WTC11 (cell line): ENCODE measurements around the gene PPP2R5A.

Experiments
- CTCF ChIP-seq: fragments of 200-600 bp; IDR thresholded peaks from 2 replicates; pipeline ENCODE4 v1.8.0; 2022; ENCODE audit warnings: antibody characterized with exemption
- SP1 ChIP-seq: sonication (generic); formaldehyde crosslinking; conservative IDR thresholded peaks from 2 replicates; pipeline ENCODE4 v1.8.1; 2022; ENCODE audit warnings: missing genetic modification reagents

DNA sequence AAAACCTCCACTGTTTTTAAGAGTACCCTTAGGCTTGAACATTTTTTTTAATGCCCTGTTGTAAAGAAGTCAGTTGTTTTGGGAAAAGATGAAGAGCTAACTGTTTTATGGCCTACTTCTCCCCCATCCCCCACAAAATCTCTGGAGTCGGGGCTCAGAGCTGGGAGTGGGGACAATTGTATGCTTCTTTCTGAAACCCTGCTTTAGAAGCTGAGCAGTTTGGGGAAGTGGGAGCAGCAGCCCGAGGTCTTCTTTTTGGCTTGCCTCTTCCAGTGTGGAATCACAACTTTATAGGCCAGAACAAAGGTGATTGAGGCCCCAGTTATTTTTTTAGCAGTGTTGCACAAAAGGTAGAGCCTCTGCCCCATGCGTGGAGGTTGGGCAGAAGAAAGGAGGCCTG lies 25.2 kb downstream of the PPP2R5A start:
- no peak for TF ChIP-seq CTCF
- TF ChIP-seq SP1 (CRISPR knock-in tag), result no peak
